K562 (cell line): Measurements from ENCODE around the gene BICD1. TPM values are rescaled to one million over a fixed set of nuclear protein-coding genes. Genes with fewer than 3 reads are reported as not detected.

Source experiments
- polyA plus RNA-seq, 8 experiments: library from polyadenylated mRNA; depleted of rRNA in 4 of 8; stranded (reverse) in 5 of 8; unstranded in 3 of 8; fragments of >200 nt; fragmentation: Nextera tagmentation in 2 of 8; fragmentation: Illumina TruSeq in 1 of 8; extraction: Ambion mirVana in 2 of 8; extraction: Trizol in 1 of 8; gene quantifications; 2 replicates each; pipeline versions ENCODE4 v1.2.1 to v1.2.3, GENCODE V29; 2011 to 2014; ENCODE audit warnings: inconsistent platforms in 1 of 8, missing spikeins in 1 of 8
- total RNA-seq, 7 experiments: library from RNA; depleted of rRNA in 6 of 7; stranded (reverse); fragments of >200 nt in 6 of 7; fragmentation: Illumina TruSeq in 2 of 7; extraction: Trizol in 2 of 7; gene quantifications; 2 replicates each; pipeline versions ENCODE4 v1.2.1 to v1.2.3, GENCODE V29; 2011 to 2021; ENCODE audit warnings: low replicate concordance in 1 of 7
- TF ChIP-seq, protein P1 (sequence below), 2 experiments: fragments of 450-650 bp in 1 of 2; sonication (generic) in 1 of 2; formaldehyde crosslinking in 1 of 2; IDR thresholded peaks; 2 replicates each; pipeline versions ENCODE4 v1.7.1 to v1.9.0; 2016 to 2022; ENCODE audit warnings: inconsistent platforms in 1 of 2, mild to moderate bottlenecking in 1 of 2, missing genetic modification reagents in 1 of 2

Gene BICD1
- total and polyA plus RNA-seq, 9 of the 15 experiments (the other 6 are each of a cell fraction or from before 2014, with no cell fraction given), result 3.5 to 21.1 (median 12.5) TPM

GRCh38 chr12:32418903-32419519 is 312.4 kb downstream of the BICD1 start (continued):
- TF ChIP-seq, protein P1, sequence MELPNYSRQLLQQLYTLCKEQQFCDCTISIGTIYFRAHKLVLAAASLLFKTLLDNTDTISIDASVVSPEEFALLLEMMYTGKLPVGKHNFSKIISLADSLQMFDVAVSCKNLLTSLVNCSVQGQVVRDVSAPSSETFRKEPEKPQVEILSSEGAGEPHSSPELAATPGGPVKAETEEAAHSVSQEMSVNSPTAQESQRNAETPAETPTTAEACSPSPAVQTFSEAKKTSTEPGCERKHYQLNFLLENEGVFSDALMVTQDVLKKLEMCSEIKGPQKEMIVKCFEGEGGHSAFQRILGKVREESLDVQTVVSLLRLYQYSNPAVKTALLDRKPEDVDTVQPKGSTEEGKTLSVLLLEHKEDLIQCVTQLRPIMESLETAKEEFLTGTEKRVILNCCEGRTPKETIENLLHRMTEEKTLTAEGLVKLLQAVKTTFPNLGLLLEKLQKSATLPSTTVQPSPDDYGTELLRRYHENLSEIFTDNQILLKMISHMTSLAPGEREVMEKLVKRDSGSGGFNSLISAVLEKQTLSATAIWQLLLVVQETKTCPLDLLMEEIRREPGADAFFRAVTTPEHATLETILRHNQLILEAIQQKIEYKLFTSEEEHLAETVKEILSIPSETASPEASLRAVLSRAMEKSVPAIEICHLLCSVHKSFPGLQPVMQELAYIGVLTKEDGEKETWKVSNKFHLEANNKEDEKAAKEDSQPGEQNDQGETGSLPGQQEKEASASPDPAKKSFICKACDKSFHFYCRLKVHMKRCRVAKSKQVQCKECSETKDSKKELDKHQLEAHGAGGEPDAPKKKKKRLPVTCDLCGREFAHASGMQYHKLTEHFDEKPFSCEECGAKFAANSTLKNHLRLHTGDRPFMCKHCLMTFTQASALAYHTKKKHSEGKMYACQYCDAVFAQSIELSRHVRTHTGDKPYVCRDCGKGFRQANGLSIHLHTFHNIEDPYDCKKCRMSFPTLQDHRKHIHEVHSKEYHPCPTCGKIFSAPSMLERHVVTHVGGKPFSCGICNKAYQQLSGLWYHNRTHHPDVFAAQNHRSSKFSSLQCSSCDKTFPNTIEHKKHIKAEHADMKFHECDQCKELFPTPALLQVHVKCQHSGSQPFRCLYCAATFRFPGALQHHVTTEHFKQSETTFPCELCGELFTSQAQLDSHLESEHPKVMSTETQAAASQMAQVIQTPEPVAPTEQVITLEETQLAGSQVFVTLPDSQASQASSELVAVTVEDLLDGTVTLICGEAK (IDR thresholded peaks at IDR 0.05), result no peak
- TF ChIP-seq, protein P1 (CRISPR knock-in tag; IDR thresholded peaks at IDR 0.05), result no peak
